CD1c-positive myeloid dendritic cell (primary cell): ENCODE data around the gene PGPEP1.
"Not testable (repeated sequence)": the region's sequence is repeated elsewhere in the genome, so short reads cannot be mapped to it uniquely, and the experiment has no call there.

Experiments
- DNase-seq: peaks from one replicate; pipeline ENCODE4 v3.0.0-alpha.2; 2016; ENCODE audit errors: extremely low spot score

PGPEP1 gene

DNA sequence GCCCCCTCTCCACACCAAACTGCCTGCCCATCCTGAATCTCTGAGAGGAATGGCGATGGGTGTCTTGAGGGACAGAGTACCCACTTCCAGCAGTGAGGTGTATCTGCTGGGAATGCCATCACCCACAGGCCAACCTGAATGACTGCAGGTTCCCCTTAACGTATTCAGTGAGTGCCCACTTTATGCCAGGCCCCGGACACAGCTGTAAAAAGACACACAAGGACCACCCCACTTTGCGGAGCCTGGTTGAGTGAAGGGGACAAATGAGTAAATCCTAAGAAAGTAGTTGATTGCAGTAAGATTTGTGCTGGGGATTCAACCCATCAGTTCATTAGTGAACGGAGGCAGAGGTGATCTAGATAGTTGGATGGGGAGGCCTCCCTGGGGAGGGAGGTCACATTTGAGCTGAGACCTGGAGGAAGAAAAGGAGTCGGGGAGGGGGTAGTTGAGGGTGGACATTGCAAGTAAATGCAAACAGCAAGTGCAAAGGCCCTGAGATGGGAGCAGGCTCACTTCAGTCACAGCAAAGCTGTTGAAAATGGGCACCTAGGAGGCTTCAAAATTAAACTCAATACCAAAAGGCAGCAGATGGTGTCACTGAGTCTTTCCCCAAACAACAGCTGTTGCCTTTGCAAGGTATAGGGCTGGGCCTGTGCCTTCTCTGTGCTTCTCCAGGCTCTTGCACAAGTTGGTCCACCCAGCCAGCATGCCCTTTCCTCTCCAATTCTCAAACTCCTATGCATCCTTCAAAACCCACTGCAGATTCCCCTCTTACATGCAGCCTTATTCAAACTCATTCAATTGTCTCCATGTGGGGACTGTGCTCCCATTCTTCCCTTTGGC lies 49.9 kb downstream of the PGPEP1 start:
- no peak for DNase-seq

DNA sequence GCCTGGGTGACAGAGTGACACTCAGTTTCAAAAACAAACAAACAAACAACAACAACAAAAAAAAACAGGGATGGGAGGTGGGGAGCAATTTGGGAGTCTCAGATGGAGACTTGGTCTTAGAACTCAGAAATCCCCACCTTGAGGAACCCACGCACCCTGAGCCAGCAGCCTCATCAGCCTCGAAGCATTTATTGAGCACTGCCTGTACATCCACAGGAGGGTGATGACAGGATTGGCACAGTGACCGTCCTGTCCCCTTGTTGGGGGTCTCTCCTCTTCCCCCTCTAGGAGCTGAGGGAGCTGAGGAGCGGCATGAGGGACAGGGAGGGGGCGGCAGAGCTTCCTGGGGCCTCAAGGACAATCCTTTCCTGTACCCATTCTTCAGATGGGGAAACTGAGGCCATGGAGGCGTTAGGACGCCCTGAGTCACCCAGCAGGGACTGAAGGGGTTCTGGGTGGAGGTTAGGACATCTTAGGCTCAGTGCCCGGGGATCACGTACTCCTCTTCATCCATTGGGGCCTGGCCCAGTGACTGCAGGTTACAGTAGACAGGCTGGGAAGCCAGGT lies 51.2 kb downstream of the PGPEP1 start:
- no peak for DNase-seq

GRCh38 chr19:18392417-18392816 lies 52.0 kb downstream of the PGPEP1 start:
- DNase-seq = peak; percentile 93

GRCh38 chr19:18392926-18393325 lies 52.5 kb downstream of the PGPEP1 start:
- DNase-seq = peak; percentile 83

GRCh38 chr19:18393836-18394235 lies 53.4 kb downstream of the PGPEP1 start:
- DNase-seq = peak; percentile 85

DNA sequence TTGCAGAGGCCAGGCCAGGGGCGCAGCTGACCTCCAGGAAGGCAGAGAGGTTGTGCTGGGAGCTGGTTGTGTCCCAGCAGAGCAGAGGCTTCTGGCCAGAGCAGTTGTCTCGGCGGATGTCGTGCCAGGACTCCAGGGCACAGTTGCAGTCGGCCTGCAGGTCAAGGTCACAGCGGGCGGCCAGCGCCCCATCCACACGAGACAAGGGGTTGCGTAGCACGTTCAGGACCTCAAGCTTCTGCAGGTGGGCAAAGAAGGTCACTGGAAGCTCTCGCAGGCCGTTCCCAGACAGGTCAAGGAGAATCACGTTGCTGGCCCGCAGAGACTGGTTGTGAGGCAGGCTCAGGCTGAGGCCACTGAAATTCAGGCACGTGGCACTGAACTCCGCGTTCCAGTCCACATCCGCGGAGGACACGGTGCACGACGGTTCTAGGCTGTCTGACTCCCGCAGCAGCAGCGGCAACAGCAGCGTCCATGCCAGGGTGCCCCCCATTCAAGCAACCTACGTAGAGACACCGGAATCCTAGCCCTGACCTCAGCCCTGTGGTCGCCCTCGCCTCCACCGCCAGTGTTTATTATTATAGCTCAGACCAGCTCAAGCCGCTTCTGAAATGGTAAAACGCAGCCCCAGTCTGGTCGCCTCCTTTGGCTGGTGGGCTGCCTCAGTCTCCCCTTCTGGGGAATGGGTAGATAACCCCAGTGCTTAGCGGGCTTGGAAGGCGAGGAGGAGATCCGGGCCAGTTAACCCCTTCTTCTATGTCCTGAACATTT lies 56.3 kb downstream of the PGPEP1 start:
- DNase-seq = no peak

GRCh38 chr19:18397242-18398202 lies 57.1 kb downstream of the PGPEP1 start, which contains the start of gene LRRC25:
TSS of gene LRRC25 (minus strand) at chr19:18397622. CDS start at chr19:18396963, 659 bp downstream.
- peak; percentile 85 for DNase-seq

DNA sequence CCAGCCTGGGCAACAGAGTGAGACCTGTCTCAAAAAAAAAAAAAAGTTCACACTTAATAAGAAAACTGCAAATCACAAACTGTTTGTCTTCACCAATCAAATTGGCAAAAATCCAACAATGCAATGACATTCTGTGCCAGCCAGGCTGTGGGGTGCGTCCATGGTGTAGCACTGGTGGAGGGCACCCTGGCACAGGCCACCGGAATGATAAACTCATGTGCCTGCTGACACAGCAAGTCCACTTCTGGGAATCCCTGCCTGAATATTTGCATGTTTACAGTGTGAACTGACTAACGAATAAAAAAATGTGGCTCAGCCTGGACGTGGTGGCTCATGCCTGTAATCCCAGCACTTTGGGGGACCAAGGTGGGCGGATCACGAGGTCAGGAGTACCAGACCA lies 58.6 kb downstream of the PGPEP1 start:
- no peak for DNase-seq

DNA sequence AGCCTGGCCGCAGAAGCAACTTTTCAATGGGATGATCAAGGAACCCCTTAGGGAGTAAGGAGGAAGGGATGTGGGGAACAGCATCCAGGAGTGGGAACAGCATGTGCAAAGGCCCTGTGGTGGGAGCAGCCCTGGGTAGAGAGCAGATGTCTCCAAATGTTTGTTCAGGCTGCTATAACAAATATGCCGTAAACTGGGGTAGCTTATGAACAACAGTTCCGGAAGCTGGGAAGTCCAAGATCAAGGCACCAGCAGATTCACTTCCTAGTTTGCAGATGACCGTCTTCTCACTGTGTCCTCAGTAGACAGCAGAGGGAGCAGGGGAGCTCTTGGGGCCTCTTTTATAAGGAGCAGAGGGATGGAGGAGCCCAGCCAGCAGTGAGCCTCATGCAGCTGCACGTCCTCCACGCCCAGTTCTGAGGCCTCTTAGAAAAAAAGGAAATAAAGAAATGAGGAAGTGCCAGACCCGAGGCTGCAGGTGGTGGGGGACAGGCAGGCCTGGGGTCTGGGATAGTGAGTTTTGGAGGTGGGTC lies 61.2 kb downstream of the PGPEP1 start:
- DNase-seq = peak; percentile 94

DNA sequence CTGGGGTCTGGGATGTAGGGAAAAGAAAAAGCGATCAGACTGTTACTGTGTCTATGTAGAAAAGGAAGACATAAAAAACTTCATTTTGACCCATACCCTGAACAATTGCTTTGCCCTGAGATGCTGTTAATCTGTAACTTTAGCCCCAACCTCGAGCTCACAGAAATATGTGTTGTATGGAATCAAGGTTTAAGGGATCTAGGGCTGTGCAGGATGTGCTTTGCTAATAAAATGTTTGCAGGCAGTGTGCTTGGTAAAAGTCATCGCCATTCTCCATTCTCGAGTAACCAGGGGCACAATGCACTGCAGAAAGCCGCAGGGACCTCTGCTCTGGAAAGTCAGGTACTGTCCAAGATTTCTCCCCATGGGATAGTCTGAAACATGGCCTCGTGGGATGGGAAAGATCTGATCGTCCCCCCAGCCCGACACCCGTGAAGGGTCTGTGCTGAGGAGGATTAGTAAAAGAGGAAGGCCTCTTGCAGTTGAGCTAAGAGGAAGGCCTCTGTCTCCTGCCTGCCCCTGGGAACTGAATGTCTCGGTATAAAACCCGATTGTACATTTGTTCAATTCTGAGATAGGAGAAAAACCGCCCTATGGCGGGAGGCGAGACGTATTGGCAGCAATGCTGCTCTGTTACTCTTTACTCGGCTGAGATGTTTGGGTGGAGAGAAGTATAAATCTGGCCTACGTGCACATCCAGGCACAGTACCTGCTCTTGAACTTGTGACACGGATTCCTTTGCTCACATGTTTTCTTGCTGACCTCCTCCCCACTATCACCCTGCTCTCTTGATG lies 62.3 kb downstream of the PGPEP1 start:
- not testable (repeated sequence) for DNase-seq

GRCh38 chr19:18405754-18406153 lies 65.4 kb downstream of the PGPEP1 start:
- not testable (repeated sequence) for DNase-seq

DNA sequence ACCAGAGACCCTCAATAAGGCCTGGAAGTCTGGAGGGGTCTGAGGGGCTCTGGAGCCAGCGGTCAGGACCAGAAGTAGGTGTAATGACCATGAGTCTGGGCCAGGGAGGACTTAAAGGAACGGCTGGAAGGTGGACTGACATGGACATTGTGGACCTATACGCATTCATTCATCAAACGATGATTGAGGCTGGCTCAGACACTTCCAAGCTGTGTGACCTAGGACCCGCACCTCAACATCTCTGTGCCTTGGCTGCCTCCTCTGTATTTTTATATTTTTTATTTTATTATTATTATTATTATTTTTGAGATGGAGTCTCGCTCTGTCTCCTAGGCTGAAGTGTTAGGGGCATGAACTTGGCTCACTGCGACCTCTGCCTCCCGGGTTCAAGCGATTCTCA lies 66.4 kb downstream of the PGPEP1 start:
- DNase-seq = no peak

DNA sequence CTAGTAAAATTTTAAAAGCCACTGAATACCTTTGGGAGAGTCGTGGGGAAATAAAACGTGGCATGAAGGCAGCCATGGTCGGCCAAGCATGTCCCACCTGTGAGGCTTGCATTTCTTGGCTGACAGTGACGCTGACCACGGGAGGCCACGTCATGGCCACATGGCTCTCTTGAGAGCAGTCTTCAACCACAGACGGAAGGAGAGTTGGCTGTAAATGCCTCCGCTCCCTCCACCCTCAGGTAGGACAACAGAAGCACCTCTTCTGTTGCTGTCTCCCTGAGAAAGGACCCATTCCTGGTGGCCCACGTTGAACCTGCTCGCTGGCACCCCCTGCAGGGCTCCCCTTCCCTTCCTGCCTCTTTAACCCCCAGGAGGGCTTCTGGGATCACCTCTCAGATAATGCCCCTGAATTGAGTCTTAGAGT lies 67.7 kb downstream of the PGPEP1 start:
- peak; percentile 58 for DNase-seq

DNA sequence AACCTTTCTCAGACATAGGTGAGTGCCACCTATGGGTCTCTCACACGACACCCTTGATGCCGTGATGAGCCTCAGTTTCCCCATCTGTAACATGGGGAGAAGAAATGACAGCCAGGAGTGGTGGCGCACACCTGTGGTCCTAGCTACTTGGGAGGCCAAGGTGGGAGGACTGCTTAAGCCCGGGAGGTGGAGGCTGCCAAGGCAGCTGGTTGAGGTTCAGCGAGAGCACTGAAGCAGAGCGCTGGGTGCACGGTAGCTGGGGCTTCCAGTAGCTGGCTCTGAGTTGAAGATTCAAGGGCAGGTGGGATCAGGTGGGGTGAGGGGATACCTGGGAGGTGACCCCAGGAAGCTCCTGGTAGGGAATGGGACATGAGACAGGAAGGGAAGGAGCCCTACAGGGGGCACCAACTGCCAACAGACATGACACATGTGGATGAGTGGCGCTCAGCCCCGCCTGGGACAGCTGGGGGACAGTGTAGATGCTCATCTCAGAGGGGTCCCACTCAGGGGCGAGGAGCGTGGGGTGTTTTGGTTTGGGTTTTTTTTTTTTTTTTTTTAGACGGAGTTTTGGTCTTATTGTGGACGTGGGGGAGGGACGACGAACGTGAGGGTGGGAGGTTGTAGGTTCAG lies 72.3 kb downstream of the PGPEP1 start:
- DNase-seq = no peak

GRCh38 chr19:18414504-18415177 lies 74.2 kb downstream of the PGPEP1 start:
- peak; percentile 56 for DNase-seq

- DNase-seq = peak; percentile 85
Measured at GRCh38 chr19:18415178-18415867, 74.9 kb downstream of the PGPEP1 start.

GRCh38 chr19:18416778-18417249 lies 76.4 kb downstream of the PGPEP1 start:
- peak; percentile 90 for DNase-seq

DNA sequence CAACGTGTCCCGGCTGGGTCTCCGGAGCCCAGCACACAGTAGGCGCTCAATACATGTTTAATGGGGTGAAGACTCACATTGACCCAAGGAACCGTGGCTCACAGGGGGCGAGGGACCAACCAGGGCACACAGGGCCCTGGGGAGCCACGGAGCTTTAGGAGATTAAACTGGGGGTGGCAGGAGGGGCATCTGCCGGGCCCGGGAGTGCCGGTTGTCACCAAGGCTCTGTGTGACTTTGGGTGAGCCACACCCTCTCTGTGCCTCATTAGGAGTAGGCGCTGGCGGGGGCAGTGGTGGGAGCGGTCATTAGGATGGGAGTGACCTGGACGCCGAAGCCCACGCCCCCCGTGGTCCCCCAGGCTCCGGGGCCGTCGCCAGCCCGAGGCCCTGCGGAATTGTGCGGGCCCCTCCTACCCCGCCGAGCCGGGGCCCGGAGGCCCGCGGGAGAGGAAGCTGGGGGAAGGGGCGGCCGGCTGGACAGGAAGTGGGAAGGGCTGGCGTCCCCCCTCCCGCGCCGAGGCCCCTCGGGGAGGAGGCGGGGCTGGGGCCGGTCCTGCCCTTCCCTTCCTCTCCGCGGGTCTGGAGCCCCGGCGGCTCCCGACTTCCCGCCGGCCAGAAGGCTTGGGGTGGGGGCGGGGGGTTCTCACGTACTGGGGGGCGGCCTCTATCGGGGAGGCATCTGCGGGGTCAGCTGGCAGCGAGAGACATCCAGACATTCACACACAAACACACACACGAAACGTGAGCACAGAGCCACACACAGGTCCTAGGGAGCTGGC lies 77.0 kb downstream of the PGPEP1 start:
- DNase-seq = peak; percentile 85
